Iris pigment epithelial cell (primary cell): ENCODE results near the gene ARHGAP44.
"Not testable (repeated sequence)": the region's sequence is repeated elsewhere in the genome, so short reads cannot be mapped to it uniquely, and the experiment has no call there.

Experiments
- DNase-seq: peaks from one replicate; pipeline ENCODE4 v3.0.0-alpha.2; 2011; ENCODE audit warnings: low read depth

The ARHGAP44 gene

DNA sequence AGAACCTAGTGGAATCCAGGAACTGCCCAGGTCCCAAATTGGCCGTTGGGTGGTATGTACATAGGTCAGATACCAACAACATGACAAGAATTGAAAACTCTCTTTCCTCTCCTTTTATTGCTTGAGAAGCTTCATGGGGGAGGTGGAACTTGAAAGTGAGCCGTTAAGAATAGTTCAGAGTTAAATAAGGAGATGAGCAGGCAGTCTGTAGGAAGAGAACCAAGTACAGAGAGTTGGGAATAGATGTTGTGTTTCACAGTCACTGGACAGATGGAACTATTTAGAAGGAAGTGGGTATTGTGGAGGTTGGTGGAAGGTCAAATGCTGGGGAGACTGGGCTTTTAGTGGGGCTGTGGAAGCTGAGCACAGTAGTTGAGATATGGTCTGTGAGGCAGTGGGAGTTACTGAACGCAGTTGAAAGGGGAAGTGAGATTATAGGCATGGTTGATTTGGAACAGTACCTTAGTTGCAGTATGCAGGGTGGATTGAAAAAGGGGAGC lies 26.4 kb downstream of the ARHGAP44 start:
- DNase-seq, result no peak

DNA sequence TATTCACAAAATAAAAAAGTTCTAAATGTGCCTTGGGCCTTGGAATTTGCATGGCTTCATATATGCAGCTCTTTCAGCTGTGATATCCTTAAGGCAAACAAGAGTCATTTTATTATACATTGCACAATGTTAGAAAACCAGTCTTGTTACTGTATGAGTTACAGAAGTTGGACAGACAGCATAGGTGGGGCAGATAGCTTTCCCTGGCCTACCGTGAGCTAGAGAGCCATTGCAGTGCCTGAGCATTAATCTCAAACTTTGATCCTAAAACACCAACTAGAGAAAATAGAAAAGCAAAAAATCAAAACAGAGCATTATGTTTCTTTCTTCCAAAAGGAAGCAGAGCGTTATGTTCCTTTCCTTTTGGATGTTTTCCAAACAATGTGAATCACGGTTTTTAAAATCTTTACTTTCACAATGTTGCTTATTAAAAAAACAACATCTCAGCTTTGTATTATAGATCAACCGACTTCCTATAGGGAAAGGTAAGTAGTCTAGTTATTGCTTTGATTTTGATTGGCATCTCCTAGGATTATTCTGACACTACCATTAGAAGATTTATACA lies 32.2 kb downstream of the ARHGAP44 start:
- DNase-seq, result peak; percentile 22

DNA sequence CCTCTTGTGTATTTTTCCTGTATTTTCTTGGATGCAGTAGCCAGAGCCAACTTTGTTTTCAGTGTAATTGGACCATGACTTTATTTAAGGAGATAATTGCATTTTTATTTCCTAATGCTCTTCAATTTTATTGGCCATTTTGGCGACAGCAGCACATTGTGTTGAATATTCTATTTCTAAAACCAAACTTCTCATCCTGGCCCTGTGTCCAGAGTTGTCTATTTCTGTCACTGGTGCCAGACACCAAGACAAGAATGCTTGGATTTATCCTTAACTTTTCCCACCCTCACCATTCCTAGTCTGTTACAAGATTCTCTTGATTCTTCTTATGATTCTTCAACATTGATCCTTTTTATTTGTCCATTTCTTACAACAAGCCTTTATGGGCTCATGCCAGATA lies 37.1 kb downstream of the ARHGAP44 start:
- DNase-seq, result no peak

DNA sequence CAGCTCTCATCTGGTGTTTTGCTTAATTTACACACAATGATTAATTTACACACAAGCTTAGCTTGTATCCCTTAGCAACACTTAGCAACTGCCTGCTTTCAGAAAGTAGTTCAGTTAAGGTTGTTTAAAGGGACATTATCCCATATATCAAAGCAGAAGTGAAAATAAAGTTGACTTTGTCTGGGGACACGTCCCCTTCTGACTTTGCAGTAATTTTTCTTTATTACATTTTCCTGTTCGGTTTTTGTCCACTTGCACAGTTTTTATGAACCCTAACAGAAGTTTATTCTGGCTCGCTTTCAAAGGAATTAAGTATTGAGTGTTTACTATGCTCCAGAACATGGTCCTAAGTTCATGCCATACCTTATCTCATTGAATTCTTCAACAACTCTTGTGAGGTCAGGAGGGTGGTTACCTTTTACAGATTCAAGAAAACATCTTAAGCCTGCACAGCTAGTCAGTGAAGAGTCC lies 41.5 kb downstream of the ARHGAP44 start:
- no peak for DNase-seq

DNA sequence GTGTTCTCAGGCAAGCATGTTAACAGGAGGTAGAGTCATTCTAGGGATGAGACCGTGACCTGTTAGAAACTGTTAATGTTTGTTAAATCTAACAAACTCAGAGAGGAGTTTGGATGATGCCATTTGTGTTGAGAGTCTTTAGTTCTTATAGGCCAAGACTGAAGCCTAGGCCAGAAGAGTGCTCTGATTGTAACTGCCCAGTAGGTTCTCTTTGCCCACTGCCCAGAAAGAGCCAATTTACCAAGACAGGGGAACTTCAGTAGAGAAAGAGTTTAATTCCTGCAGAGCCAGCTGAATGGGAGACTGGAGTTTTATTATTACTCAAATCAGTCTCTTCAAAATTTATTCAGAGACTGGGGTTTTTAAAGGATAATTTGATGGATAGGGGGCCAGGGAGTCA lies 42.5 kb downstream of the ARHGAP44 start:
- no peak for DNase-seq

DNA sequence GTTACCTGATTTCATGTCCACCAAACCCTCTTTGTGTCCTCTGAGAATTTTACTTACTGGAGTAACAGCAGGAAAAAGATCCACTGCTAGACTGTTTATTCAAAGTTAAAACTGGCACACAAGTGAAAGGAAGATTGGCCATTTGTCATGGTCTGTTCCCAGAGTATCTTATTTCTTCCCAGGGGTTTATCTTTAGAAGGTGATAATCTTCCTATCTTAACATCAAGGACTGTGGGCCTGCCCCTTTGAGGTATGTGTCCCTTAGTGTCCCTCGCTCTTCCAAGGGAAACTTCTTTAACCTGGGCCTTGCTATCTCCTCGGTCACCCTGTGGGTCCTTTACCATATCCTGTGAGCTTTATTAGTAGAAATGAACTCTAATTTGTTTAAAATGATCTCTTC lies 49.7 kb downstream of the ARHGAP44 start:
- no peak for DNase-seq

DNA sequence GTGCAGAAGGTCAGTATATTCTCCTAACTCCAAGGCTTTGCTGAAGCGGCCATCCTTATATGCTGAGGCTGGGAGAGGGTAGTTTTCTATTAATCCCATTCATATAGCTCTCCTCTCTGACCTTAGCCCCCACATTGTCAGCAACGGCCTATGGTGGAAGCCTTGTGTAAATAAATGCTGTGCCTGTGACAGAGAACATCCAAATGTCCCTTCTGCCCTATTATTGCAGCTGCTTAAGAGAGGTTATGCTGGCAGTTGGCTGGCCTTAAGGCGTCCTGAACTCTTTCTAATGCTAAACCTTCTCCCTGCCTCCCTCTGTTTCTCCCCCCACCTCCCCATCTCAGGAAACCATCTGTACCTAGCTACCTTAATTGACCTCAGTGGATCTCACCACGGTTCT lies 53.6 kb downstream of the ARHGAP44 start:
- no peak for DNase-seq

DNA sequence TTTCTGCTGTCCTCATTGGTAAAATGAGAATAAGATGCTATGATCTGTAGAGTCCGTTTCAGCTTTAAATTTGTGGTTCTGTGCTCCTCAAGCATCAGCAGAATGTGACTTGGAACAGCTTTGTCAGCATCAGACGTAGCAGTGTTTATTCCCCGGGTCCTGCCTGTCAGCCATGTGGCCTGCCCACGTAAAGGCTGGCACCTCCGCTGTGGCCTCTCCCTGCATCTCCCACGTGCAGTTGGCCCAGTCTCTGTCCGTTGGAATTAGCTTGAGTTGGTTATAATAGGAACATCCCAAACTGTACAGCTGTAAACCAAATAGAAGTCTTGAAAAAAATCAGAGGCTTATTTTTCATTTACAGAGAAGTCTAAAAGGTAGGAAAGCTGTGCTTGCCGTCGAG lies 61.7 kb downstream of the ARHGAP44 start:
- no peak for DNase-seq

DNA sequence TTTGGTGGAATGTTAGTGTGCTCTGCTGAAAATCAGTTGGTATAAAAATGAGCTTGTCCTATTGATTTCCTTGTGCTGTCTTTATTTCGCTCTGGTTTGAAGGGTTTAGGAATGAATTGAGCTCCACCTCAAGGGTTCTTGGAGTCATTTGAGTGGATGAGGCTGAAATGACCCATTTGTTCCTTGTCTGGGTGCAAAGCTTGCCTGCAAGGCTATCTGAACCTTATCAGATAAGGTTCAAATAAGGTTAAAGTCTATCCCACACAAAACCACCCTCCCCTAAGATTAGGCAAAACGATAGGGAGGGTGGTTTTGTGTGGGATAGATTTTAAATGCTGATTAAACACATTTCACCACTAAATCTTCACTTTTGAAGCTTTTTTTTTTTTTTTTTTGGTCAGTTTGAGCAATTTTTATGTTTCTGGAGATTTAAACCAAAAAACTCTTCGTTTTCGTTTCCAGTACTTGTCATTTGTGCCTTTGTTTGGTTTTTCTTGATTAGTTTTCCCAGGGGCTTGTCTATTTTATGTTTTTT lies 62.7 kb downstream of the ARHGAP44 start:
- no peak for DNase-seq

DNA sequence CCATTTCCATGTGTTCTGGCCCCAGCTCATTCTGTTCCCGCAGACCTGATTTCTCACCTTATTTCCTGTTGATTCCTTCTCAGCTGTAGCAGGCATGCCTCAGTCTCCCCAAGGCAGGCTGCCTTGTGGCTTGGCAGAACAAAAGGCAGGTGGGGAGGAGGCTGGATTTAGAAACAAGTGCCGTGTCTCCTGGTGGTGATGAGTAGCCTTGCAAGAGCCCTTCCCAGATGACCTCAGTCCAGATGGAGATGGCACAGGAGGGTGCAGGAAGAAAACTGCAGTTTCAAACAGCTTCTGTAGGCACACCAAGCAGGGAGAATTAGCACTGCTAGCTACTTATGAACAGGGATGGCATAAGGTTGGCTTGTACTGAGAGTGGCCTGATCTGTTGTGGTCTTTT lies 64.6 kb downstream of the ARHGAP44 start:
- no peak for DNase-seq

DNA sequence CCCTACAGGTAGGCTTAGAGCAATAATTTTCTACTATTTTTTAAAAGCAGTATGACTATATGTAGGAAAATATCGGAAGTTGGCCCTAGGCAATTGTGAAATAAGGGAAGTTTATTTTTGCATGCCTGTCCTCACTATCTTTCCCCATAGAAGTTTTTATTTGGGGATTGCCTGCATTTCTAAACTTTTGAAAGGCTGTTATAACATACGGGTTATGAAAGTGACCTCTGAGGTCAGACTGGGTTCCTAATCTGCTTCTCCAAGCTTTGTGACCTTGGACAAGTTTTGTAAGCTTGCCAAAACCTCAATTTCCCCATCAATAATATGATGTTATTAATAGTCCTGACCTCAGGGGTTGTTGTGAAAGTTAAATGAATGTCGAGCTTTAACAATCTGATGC lies 67.1 kb downstream of the ARHGAP44 start:
- peak; percentile 1 for DNase-seq

DNA sequence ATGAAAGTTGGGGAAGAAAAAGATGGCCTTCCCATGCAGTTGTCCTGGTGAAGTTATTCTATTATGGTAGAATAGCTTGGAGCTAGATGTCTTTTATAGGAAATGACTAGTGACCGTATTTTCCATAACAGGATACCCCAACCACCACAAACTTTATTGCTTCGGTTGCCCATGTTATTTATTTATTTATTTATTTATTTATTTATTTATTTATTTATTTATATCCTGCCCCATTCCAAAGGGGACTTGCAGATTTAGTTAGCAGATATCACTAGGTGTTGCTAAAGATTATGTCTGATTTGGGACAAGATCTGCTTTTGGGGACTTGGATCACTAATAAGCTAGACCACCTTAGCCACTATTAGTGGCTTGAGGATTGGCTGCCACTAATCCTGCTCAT lies 68.3 kb downstream of the ARHGAP44 start:
- no peak for DNase-seq

DNA sequence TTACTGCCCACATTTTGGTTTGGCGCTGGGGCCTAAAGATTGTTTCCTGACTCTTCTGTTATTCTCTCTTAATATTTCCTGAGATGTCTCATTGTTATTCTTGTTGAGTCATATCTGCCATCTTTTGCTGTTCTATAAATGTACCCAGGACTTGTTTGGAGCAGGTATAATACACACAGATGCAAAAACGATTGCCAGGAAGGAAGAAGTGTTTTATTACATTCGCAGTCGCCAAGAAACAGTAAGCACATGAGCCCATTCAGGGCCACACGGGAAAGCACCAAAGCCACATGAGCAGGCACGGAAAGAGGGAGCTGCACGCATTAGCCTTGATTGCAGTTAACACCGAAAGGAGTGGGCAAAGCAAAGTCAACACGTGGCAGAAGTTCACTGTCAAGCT lies 70.2 kb downstream of the ARHGAP44 start:
- no peak for DNase-seq

DNA sequence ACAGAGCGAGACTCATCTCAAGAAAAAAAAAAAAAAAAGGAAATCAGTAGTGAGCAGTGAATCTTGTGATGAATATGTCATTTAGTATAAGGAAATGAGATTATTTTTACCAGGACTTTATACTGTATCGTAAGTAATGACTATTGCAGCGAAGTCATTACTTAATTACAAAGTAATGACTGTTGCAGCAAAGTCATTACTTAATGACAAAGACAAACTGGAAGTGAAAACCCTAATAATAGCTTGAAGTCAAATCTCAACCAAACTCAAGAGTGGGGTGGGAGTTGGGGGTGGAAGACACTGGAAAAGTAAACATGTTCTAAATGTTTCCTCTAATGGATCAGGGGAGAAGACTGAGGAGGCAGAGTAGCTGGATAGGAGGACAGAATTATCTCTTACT lies 76.5 kb downstream of the ARHGAP44 start:
- DNase-seq, result no peak

DNA sequence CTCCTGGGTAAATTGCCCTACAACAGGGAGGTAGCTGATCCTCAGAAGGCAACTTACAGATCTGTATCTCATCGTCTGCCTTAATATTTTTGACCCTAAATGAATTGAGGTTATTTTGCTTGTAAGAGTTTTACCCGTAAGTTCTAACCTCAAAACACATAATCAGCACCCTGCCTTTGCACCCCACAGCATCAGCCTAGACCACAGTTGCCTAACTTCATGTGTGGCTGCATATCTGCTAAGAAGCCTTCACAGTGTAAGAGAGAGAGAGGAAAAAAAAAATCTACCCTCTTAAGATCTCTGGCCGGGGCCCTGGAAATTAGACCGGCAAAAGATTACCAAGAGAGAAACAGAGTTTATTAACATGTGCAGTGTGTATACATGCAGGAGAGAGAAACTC lies 76.9 kb downstream of the ARHGAP44 start:
- no peak for DNase-seq

DNA sequence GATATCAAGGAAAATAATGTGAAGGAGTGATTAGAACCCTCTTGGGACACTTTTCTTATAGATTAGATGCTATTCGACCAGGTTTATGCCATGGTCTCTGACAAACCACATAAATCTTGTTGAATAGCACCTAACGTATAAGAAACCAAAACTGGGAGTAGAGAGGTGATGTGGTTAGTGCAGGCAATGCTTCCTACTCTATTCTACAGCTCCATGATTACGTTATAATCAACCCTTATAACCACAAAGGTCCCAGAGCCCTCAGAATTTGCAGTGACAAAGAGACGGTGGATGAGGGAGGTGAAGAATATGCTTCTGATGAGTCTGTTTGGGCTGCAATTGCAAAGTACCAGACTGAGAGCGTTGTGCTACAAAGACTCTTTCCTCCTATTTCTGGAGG lies 78.4 kb downstream of the ARHGAP44 start:
- DNase-seq, result no peak

DNA sequence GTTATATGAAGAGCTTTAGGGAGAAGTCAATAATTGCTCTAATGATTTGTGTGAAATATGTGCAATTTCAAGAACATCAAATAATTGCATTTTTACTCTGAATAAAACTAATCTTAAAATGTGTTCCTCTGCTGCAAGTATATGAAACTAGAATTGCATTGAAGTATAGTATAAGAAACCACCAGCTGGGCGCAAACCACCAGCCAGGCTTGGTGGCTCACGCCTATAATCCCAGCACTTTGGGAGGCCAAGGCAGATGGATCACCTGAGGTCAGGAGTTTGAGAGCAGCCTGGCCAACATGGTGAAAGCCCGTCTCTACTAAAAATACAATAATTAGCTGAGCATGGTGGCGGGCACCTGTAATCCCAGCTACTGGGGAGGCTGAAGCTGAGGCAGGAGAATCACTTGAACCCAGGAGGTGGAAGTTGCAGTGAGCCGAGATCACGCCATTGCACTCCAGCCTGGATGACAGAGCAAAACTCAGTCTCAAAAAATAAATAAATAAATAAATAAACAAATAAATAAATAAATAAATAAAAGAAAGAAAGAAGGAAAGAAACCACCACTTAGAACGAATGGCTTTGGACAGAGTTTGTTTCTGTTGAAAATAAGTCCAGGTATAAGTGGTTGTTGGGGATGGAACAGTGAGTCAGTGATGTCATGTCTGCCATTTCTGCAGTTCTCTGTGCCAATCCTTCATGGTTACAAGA lies 84.3 kb downstream of the ARHGAP44 start:
- DNase-seq, result not testable (repeated sequence)

DNA sequence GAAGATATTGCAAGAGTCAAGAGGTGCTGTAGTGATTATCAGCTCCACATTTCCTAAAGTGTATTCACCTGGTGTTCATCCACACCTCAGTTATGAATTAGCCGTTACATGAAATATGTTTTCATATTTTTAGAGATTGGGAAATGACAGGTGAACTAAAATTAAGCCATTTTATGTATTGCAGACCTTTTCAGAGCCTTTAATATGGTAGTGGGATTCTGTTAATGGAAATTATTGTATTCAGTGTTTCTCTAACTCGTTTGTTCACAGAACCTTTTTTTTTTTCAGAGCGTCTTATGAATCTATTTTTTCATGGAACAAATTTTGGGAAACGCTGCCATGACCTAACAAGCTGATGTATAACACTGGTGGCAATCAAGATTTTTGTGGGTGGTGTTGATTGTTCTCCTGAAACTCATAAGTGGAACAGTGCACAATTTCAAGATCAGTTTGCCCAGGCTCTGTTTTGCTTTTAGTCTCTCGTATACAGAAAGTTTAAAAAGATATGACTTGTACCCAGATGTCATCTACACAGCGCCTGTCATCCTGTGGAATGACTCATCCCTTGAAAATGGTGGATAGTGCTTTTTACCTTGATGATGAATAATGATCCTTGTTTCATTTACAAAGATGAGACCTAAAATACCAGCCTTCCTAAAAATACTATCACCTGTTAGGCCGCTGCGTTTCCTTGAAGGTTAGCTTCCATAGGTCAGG lies 88.8 kb downstream of the ARHGAP44 start:
- no peak for DNase-seq

DNA sequence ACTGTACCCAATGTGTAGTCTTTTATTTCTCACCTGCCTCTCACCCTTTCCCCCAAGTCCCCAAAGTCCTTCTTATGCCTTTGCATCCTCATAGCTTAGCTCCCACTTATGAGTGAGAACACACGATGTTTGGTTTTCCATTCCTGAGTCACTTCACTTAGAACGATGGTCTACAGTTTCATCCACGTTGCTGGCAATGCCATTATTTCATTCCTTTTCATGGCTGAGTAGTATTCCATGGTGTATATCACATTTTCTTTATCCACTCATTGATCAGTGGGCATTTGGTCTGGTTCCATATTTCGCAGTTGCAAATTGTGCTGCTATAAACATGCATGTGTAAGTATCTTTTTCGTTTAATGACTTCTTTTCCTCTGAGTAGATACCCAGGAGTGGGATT lies 89.8 kb downstream of the ARHGAP44 start:
- DNase-seq, result not testable (repeated sequence)

DNA sequence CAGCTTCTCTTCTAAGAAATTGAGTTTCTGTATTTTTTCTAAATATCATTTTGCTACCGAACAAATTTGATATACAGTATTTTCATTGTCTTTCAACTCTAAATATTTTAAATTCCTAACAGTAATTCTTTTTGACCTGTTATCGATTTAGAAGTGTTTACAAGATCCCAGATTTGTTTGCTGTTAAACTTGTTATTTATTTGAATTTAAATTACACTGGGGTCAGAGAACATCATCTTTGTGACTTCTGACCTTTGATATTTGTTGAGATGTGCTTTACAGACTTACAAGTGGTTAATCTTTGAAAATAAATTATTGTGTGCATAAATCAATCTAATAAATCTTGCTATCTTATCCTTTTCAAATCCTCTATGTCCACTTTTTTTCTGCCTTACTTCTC lies 94.2 kb downstream of the ARHGAP44 start:
- DNase-seq, result no peak

DNA sequence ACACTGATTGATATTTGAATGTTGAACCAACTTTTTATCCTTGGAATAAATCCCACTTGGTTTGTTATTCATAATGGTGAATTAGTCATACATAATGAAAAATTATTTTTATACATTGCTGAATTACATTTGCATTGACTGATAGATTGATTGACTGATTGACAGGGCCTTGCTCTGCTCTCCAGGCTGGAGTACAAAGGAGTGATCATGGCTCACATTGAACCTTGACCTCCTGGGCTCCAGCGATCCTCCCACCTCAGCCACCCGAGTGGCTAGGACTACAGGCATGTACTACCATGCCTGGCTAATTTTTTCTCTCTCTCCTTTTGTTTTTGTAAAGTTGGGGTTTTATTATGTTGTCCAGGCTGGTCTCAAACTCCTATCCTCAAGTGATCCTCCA lies 97.8 kb downstream of the ARHGAP44 start:
- DNase-seq, result no peak

DNA sequence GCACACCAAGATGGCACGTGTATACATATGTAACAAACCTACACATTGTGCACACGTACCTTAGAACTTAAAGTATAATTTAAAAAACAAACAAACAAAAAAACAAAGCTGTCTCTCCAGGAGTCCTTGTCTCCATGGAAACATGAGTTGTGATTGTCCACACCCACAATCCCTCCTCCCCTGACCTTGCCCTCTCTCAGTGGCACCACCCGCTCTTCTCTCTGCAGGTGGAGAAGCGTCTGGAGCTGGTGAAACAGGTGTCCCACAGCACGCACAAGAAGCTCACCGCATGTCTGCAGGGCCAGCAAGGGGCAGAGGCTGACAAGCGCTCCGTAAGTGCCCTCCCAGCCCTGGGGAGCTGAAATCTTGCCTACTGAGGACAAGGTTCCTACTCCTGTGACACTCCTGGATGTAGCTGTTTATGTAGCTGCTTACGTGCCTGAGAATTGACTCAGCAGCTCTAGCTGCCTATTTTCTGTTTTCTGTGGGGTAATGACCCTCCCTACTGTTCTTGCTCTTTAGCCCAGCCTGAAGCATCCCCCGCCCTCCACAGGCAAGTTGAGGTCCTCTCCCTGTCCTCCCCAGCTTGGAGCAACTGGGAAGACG lies 107.0 kb downstream of the ARHGAP44 start:
- DNase-seq, result no peak

DNA sequence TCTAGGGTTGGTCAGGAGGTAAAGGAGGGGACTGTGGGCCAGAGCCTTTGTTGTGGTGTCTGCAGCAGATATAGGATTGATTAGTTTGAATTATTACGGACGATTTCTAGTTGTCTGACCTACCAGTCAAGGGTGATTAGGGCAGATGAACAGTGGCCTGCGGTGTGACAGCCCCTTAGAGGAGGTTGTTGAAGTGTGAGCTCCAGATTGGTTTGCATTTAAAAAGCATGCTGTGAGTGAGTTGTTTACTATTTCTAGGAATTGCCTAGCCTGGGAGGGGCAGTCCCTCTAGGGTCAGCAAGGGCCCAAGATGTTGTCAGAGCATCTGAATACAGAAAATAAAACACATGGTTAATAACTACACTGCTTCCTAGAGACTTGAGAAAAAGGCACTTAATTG lies 108.8 kb downstream of the ARHGAP44 start:
- no peak for DNase-seq
